K562 (cell line): Measurements from ENCODE around the gene PTPRF. TPM values are rescaled to one million over a fixed set of nuclear protein-coding genes. Genes with fewer than 3 reads are reported as not detected.

Source experiments
- CHD4 ChIP-seq: fragments of 200-600 bp; sonication (generic); IDR thresholded peaks from 3 replicates; pipeline ENCODE4 v1.6.1; 2012; ENCODE audit warnings: low read depth, mild to moderate bottlenecking, mixed read lengths, low read length, inconsistent platforms; ENCODE audit not compliant: insufficient read depth, insufficient replicate concordance, poor library complexity, severe bottlenecking
- DMBX1 ChIP-seq: fragments of 250-450 bp; sonication (Bioruptor Pico); IDR thresholded peaks from 2 replicates; pipeline ENCODE4 v1.8.0; 2022; ENCODE audit warnings: inconsistent platforms, mild to moderate bottlenecking, moderate library complexity, borderline replicate concordance
- KAT7 ChIP-seq: sonication (generic); formaldehyde crosslinking; IDR thresholded peaks from 2 replicates; pipeline ENCODE4 v1.8.0; 2022; ENCODE audit warnings: missing genetic modification reagents, mild to moderate bottlenecking, borderline replicate concordance
- SOX6 ChIP-seq: fragments of 450-650 bp; IDR thresholded peaks from 2 replicates; pipeline ENCODE4 v1.6.1; 2014; ENCODE audit warnings: mild to moderate bottlenecking
- ZNF12 ChIP-seq: sonication (generic); formaldehyde crosslinking; IDR thresholded peaks from 2 replicates; pipeline ENCODE4 v1.4.0; 2020; ENCODE audit warnings: mild to moderate bottlenecking, missing genetic modification reagents
- polyA plus RNA-seq, 8 experiments: library from polyadenylated mRNA; depleted of rRNA in 4 of 8; stranded (reverse) in 5 of 8; unstranded in 3 of 8; fragments of >200 nt; fragmentation: Nextera tagmentation in 2 of 8; fragmentation: Illumina TruSeq in 1 of 8; extraction: Ambion mirVana in 2 of 8; extraction: Trizol in 1 of 8; gene quantifications; 2 replicates each; pipeline versions ENCODE4 v1.2.1 to v1.2.3, GENCODE V29; 2011 to 2014; ENCODE audit warnings: inconsistent platforms in 1 of 8, missing spikeins in 1 of 8
- total RNA-seq, 7 experiments: library from RNA; depleted of rRNA in 6 of 7; stranded (reverse); fragments of >200 nt in 6 of 7; fragmentation: Illumina TruSeq in 2 of 7; extraction: Trizol in 2 of 7; gene quantifications; 2 replicates each; pipeline versions ENCODE4 v1.2.1 to v1.2.3, GENCODE V29; 2011 to 2021; ENCODE audit warnings: low replicate concordance in 1 of 7
- TF ChIP-seq, protein P1 (sequence below): fragments of 450-650 bp; IDR thresholded peaks from 2 replicates; pipeline ENCODE4 v1.6.1; 2016; ENCODE audit warnings: low read depth
- TF ChIP-seq, protein P2 (sequence below): fragments of 450-650 bp; IDR thresholded peaks from 2 replicates; pipeline ENCODE4 v1.6.1; 2014; ENCODE audit warnings: low read depth, mild to moderate bottlenecking, moderate library complexity, borderline replicate concordance
- TF ChIP-seq, protein P3 (sequence below): fragments of 450-650 bp; conservative IDR thresholded peaks from 2 replicates; pipeline ENCODE4 v1.6.1; 2016; ENCODE audit warnings: missing genetic modification characterization, low read depth, mild to moderate bottlenecking, missing compliant biosample characterization, moderate library complexity
- TF ChIP-seq, protein P4 (sequence below): fragments of 450-650 bp; formaldehyde crosslinking; IDR thresholded peaks from 2 replicates; pipeline ENCODE4 v1.4.0; 2020; ENCODE audit warnings: mild to moderate bottlenecking, moderate library complexity

Gene PTPRF
- total and polyA plus RNA-seq, 9 of the 15 experiments (the other 6 are each of a cell fraction or from before 2014, with no cell fraction given): 0.13 to 4.3 (median 1.1) TPM

DNA sequence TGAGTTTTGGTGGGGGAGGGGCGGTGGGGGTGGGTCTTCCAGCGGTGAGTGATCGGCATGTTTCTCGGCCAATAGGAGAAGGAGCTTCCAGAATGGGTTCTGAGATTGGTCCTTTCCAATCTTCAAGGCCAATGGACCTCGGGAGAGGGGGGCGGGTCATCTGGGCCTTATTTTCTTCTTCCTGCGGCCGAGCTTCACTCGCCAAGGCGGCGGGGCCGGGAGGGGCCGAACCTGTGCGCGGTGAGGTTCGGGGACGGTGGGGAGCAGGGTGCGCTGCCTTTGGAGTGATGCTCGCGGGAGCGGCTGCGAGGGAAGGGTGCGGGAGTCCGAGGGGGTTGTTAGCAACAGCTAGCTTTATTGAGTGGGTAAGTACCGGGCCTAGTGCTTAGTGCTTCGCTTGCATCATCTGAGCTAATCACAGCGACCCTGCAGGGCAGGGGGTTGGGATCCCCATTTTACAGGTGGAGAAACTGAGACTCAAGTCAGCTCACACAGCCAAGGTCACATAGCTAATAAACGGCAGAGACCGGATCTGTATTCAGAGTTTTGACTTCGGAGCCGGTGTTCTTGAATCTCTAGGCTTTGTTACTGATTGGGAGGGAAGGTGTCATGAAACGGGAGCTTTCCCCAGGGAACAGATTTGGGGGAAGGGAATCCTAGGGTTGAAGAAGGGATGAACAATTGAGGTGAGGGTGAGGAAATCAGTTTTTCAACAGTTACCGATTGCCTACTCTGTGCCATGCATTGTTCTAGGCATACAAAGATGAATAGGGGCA is 119.8 kb downstream of the PTPRF start (continued):
- TF ChIP-seq, protein P1, sequence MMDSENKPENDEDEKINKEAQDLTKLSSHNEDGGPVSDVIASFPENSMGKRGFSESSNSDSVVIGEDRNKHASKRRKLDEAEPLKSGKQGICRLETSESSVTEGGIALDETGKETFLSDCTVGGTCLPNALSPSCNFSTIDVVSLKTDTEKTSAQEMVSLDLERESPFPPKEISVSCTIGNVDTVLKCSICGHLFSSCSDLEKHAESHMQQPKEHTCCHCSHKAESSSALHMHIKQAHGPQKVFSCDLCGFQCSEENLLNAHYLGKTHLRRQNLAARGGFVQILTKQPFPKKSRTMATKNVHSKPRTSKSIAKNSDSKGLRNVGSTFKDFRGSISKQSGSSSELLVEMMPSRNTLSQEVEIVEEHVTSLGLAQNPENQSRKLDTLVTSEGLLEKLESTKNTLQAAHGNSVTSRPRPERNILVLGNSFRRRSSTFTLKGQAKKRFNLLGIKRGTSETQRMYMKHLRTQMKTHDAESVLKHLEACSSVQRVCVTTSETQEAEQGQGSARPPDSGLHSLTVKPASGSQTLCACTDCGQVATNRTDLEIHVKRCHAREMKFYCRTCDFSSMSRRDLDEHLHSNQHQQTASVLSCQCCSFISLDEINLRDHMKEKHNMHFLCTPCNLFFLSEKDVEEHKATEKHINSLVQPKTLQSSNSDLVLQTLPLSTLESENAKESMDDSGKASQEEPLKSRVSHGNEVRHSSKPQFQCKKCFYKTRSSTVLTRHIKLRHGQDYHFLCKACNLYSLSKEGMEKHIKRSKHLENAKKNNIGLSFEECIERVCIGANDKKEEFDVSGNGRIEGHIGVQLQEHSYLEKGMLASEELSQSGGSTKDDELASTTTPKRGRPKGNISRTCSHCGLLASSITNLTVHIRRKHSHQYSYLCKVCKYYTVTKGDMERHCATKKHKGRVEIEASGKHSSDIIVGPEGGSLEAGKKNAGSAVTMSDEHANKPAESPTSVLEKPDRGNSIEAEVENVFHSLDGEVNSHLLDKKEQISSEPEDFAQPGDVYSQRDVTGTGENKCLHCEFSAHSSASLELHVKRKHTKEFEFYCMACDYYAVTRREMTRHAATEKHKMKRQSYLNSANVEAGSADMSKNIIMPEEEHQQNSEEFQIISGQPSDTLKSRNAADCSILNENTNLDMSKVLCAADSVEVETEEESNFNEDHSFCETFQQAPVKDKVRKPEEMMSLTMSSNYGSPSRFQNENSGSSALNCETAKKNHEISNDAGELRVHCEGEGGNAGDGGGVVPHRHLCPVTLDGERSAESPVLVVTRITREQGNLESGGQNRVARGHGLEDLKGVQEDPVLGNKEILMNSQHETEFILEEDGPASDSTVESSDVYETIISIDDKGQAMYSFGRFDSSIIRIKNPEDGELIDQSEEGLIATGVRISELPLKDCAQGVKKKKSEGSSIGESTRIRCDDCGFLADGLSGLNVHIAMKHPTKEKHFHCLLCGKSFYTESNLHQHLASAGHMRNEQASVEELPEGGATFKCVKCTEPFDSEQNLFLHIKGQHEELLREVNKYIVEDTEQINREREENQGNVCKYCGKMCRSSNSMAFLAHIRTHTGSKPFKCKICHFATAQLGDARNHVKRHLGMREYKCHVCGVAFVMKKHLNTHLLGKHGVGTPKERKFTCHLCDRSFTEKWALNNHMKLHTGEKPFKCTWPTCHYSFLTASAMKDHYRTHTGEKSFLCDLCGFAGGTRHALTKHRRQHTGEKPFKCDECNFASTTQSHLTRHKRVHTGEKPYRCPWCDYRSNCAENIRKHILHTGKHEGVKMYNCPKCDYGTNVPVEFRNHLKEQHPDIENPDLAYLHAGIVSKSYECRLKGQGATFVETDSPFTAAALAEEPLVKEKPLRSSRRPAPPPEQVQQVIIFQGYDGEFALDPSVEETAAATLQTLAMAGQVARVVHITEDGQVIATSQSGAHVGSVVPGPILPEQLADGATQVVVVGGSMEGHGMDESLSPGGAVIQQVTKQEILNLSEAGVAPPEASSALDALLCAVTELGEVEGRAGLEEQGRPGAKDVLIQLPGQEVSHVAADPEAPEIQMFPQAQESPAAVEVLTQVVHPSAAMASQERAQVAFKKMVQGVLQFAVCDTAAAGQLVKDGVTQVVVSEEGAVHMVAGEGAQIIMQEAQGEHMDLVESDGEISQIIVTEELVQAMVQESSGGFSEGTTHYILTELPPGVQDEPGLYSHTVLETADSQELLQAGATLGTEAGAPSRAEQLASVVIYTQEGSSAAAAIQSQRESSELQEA: no peak
- TF ChIP-seq DMBX1 (CRISPR knock-in tag): peak; percentile 63; the same call in 1 of the 2 replicates
- TF ChIP-seq, protein P2, sequence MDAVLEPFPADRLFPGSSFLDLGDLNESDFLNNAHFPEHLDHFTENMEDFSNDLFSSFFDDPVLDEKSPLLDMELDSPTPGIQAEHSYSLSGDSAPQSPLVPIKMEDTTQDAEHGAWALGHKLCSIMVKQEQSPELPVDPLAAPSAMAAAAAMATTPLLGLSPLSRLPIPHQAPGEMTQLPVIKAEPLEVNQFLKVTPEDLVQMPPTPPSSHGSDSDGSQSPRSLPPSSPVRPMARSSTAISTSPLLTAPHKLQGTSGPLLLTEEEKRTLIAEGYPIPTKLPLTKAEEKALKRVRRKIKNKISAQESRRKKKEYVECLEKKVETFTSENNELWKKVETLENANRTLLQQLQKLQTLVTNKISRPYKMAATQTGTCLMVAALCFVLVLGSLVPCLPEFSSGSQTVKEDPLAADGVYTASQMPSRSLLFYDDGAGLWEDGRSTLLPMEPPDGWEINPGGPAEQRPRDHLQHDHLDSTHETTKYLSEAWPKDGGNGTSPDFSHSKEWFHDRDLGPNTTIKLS: peak; percentile 59; the same call in 1 of the 2 replicates
- TF ChIP-seq, protein P3, sequence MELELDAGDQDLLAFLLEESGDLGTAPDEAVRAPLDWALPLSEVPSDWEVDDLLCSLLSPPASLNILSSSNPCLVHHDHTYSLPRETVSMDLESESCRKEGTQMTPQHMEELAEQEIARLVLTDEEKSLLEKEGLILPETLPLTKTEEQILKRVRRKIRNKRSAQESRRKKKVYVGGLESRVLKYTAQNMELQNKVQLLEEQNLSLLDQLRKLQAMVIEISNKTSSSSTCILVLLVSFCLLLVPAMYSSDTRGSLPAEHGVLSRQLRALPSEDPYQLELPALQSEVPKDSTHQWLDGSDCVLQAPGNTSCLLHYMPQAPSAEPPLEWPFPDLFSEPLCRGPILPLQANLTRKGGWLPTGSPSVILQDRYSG (tag): no peak
- TF ChIP-seq SOX6: no peak
- peak; percentile 95; the same call in 1 of the 2 replicates for TF ChIP-seq KAT7 (CRISPR knock-in tag)
- peak; percentile 82; the same call in 1 of the 2 replicates for TF ChIP-seq ZNF12
- TF ChIP-seq, protein P4, sequence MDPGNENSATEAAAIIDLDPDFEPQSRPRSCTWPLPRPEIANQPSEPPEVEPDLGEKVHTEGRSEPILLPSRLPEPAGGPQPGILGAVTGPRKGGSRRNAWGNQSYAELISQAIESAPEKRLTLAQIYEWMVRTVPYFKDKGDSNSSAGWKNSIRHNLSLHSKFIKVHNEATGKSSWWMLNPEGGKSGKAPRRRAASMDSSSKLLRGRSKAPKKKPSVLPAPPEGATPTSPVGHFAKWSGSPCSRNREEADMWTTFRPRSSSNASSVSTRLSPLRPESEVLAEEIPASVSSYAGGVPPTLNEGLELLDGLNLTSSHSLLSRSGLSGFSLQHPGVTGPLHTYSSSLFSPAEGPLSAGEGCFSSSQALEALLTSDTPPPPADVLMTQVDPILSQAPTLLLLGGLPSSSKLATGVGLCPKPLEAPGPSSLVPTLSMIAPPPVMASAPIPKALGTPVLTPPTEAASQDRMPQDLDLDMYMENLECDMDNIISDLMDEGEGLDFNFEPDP (CRISPR knock-in tag): no peak
- TF ChIP-seq CHD4: no peak
